Umbilical cord (tissue), 2 donors: Measurements from ENCODE around the gene FUT2. TPM values are rescaled to one million over a fixed set of nuclear protein-coding genes. Genes with fewer than 3 reads are reported as not detected.

ENCODE experiments used
- DNase-seq: peaks from one replicate; pipeline ENCODE4 v3.0.0-alpha.2; 2015; ENCODE audit warnings: low spot score
- total RNA-seq: library from RNA; depleted of rRNA; stranded (reverse); fragments of >200 nt; gene quantifications from one replicate; pipeline ENCODE4 v1.2.3, GENCODE V29; 2014; ENCODE audit warnings: low replicate concordance; ENCODE audit not compliant: insufficient read depth

FUT2 gene
- total RNA-seq, 1 donor from 2014 or later, result 0.72 TPM

GRCh38 chr19:48750351-48750750, 54.6 kb downstream of the FUT2 start:
- no peak for DNase-seq

DNA sequence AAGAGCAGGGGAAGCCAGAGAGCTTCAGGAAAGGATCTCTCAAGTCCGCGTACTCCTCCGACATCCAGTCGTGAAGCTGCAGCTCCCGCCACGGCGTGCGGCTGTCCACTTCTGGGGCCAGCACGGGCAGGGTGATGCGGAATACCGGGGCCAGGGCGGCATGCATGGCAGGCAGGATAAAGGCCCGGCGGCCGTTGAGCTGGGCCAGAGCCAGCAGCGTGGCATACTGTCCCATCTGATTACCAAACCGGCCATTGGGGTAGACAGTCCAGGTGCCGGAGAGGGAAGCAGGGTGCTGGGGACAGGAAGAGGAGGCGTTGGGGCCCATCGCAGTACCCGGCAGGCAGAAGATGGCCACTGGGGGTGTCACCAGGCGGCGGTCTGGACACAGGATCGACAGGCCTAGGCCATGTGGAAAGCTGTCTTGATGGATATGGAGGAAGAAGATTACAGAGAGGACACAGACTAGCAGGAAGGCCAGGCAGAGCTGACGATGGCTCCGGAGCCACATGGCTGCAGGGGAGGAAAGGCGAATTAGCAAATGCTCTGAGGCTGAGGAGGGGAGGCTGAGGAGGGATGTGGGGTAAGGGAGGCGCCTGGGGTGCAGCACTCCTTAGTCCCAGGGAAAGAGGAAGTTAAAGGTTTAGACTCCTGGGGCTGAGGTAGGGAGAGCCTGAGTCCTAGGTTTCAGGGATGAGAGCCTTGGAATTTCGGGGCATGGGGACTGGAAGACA, 55.2 kb downstream of the FUT2 start:
- no peak for DNase-seq

GRCh38 chr19:48751845-48752495, 56.2 kb downstream of the FUT2 start:
- no peak for DNase-seq

GRCh38 chr19:48752496-48753365, 57.0 kb downstream of the FUT2 start, which contains the start of gene FUT1:
Gene FUT1 (minus strand): TSS chr19:48752641. CDS start chr19:48751281, 1,360 bp downstream.
- DNase-seq, result peak; percentile 74

DNA sequence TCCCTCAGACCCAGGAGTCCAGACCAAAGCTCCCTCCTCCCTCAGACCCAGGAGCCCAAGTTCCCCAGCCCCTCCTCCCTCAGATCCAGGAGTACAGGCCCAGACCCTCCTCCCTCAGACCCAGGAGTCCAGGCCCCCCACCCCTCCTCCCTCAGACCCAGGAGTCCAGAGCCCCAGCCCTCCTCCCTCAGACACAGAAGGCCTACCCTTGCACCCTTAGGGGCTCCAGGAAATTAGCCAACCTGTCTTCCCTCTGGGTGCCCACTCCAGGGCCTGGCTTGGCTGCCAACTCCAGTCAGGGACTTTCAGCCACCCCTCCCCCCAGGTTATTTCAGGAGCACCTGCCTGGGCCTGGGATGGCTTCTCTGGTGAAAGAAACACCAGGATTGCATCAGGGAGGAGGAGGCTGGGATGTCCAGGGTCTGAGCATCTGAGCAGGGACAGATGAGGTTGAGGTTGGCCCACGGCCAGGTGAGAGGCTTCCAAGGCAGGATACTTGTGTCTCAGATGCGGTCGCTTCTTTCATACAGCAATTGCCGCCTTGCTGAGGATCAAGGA, 59.4 kb downstream of the FUT2 start, which contains the start of gene FGF21:
Gene FGF21 (plus strand): TSS at position 441 of the 558 bp plus-strand sequence. CDS start 713 bp downstream, outside the sequence.
- DNase-seq, result no peak

Other genes with a start within 250 kb of the FUT2 start
- gene GRWD1, start 250.0 kb upstream of the FUT2 start, total RNA-seq, result 19.0 TPM
- gene KCNJ14, start 240.4 kb upstream of the FUT2 start, total RNA-seq, result 0.48 TPM
- 20.0 TPM for gene CYTH2, start 226.6 kb upstream of the FUT2 start, total RNA-seq
- not detected for gene LMTK3, start 184.1 kb upstream of the FUT2 start, total RNA-seq
- not detected for gene SULT2B1, start 143.8 kb upstream of the FUT2 start, total RNA-seq
- not detected for gene SPACA4, start 89.2 kb upstream of the FUT2 start, total RNA-seq
- 0.48 TPM for gene FAM83E, start 80.9 kb upstream of the FUT2 start, total RNA-seq
- 1,534 TPM for gene RPL18, start 76.8 kb upstream of the FUT2 start, total RNA-seq
- 7.5 TPM for gene SPHK2, start 76.5 kb upstream of the FUT2 start, total RNA-seq
- gene DBP, start 58.6 kb upstream of the FUT2 start, total RNA-seq, result 0.72 TPM
- gene CA11, start 49.8 kb upstream of the FUT2 start, total RNA-seq, result not detected
- not detected for gene NTN5, start 23.0 kb upstream of the FUT2 start, total RNA-seq
- not detected for gene MAMSTR, start 23.8 kb downstream of the FUT2 start, total RNA-seq
- gene RASIP1, start 44.6 kb downstream of the FUT2 start, total RNA-seq, result 3.1 TPM
- gene IZUMO1, start 50.9 kb downstream of the FUT2 start, total RNA-seq, result not detected
- 1.4 TPM for gene FUT1, start 56.7 kb downstream of the FUT2 start, total RNA-seq
- not detected for gene FGF21, start 59.6 kb downstream of the FUT2 start, total RNA-seq
- 11.1 TPM for gene BCAT2, start 115.1 kb downstream of the FUT2 start, total RNA-seq
- gene HSD17B14, start 140.5 kb downstream of the FUT2 start, total RNA-seq, result 3.4 TPM
- gene PLEKHA4, start 172.6 kb downstream of the FUT2 start, total RNA-seq, result 2.6 TPM
- 138 TPM for gene PPP1R15A, start 176.4 kb downstream of the FUT2 start, total RNA-seq
- gene TULP2, start 202.8 kb downstream of the FUT2 start, total RNA-seq, result not detected
- 160 TPM for gene NUCB1, start 204.3 kb downstream of the FUT2 start, total RNA-seq
- not detected for gene DHDH, start 237.7 kb downstream of the FUT2 start, total RNA-seq